GM23338 (cell line): ENCODE results near the gene THSD4. TPM values are rescaled to one million over a fixed set of nuclear protein-coding genes. Genes with fewer than 3 reads are reported as not detected.

ENCODE experiments used
- ATAC-seq: fragments of 200-7000 bp; cut with Tn5 transposase; 3 replicates; pipeline ENCODE4 v1.9.1; 2020
- DNase-seq: peaks from one replicate; pipeline ENCODE4 v3.0.0-alpha.2; 2015; ENCODE audit warnings: low spot score
- H2AFZ ChIP-seq: fragments of 200-600 bp; sonication (generic); 2 replicates; pipeline ENCODE4 v1.8.0; 2016; ENCODE audit warnings: antibody characterized with exemption, mild to moderate bottlenecking, moderate library complexity
- H3F3A ChIP-seq: fragments of 200-600 bp; sonication (generic); replicated peaks from 2 replicates; pipeline ENCODE4 v1.8.0; 2017; ENCODE audit warnings: antibody characterized with exemption, mixed run types, low read depth
- H3K27ac ChIP-seq: fragments of 200-600 bp; sonication (generic); 2 replicates; pipeline ENCODE4 v1.6.1; 2016; ENCODE audit warnings: low read depth
- H3K27me3 ChIP-seq: fragments of 200-600 bp; sonication (generic); 2 replicates; pipeline ENCODE4 v1.8.0; 2016; ENCODE audit warnings: mild to moderate bottlenecking, mixed run types, moderate library complexity; ENCODE audit not compliant: insufficient read depth
- H3K36me3 ChIP-seq: fragments of 200-600 bp; sonication (generic); 2 replicates; pipeline ENCODE4 v1.8.0; 2016; ENCODE audit warnings: mild to moderate bottlenecking; ENCODE audit not compliant: insufficient read depth
- H3K4me1 ChIP-seq: fragments of 200-600 bp; sonication (generic); 2 replicates; pipeline ENCODE4 v1.8.0; 2016; ENCODE audit warnings: mild to moderate bottlenecking, moderate library complexity; ENCODE audit not compliant: insufficient read depth
- H3K4me2 ChIP-seq: fragments of 200-600 bp; sonication (generic); 2 replicates; pipeline ENCODE4 v1.7.1; 2017; ENCODE audit warnings: mixed run types
- H3K4me3 ChIP-seq: fragments of 200-600 bp; sonication (generic); 2 replicates; pipeline ENCODE4 v1.6.1; 2016; ENCODE audit warnings: mixed run types
- H3K79me2 ChIP-seq: fragments of 200-600 bp; sonication (generic); replicated peaks from 2 replicates; pipeline ENCODE4 v1.8.0; 2017; ENCODE audit warnings: mild to moderate bottlenecking; ENCODE audit not compliant: insufficient read depth
- H3K9me2 ChIP-seq: fragments of 200-600 bp; sonication (generic); 2 replicates; pipeline ENCODE4 v1.8.0; 2017; ENCODE audit not compliant: insufficient read depth
- H4K20me1 ChIP-seq: fragments of 200-600 bp; sonication (generic); replicated peaks from 2 replicates; pipeline ENCODE4 v1.8.0; 2017; ENCODE audit warnings: mild to moderate bottlenecking; ENCODE audit not compliant: insufficient read depth
- H3K27ac Mint-ChIP-seq: 2 replicates; pipeline ENCODE4 v1.8.0; 2020; ENCODE audit warnings: inconsistent platforms, mild to moderate bottlenecking, moderate library complexity, mixed read lengths
- H3K27me3 Mint-ChIP-seq: 3 replicates; pipeline ENCODE4 v1.8.0; 2022; ENCODE audit warnings: low read depth, mild to moderate bottlenecking, moderate library complexity, mixed read lengths, inconsistent platforms; ENCODE audit not compliant: insufficient read depth, poor library complexity
- H3K36me3 Mint-ChIP-seq: 3 replicates; pipeline ENCODE4 v1.8.0; 2021; ENCODE audit warnings: low read depth, mild to moderate bottlenecking, inconsistent platforms, moderate library complexity, mixed read lengths
- H3K4me1 Mint-ChIP-seq: 3 replicates; pipeline ENCODE4 v1.8.0; 2020; ENCODE audit warnings: mild to moderate bottlenecking, inconsistent platforms, mixed read lengths
- H3K4me3 Mint-ChIP-seq: 3 replicates; pipeline ENCODE4 v1.8.0; 2021; ENCODE audit warnings: moderate library complexity, mild to moderate bottlenecking, inconsistent platforms, mixed read lengths
- H3K9me3 Mint-ChIP-seq: 3 replicates; pipeline ENCODE4 v1.8.0; 2020; ENCODE audit warnings: moderate library complexity, mild to moderate bottlenecking, inconsistent platforms, mixed read lengths
- CREB1 ChIP-seq: fragments of 250-450 bp; sonication (Bioruptor Pico); IDR thresholded peaks from 2 replicates; pipeline ENCODE4 v1.5.0; 2020; ENCODE audit warnings: low read depth, mild to moderate bottlenecking, moderate library complexity
- CTCF ChIP-seq, 2 experiments: fragments of 200-600 bp in 1 of 2; sonication (generic) in 1 of 2; conservative IDR thresholded peaks; 2 replicates each; pipeline versions ENCODE4 v1.5.1 to v1.6.1; 2016 to 2017; ENCODE audit warnings: antibody characterized with exemption in 2 of 2, low read depth in 2 of 2, mild to moderate bottlenecking in 2 of 2, moderate library complexity in 1 of 2
- ETS1 ChIP-seq: IDR thresholded peaks from 2 replicates; pipeline ENCODE4 v1.6.1; 2016; ENCODE audit warnings: antibody characterized with exemption
- EZH2 ChIP-seq: fragments of 200-600 bp; sonication (generic); IDR thresholded peaks from one replicate; pipeline ENCODE4 v1.8.0; 2017; ENCODE audit warnings: antibody characterized with exemption, mild to moderate bottlenecking, low read depth; ENCODE audit not compliant: unreplicated experiment
- EZH2phosphoT487 ChIP-seq: fragments of 200-600 bp; sonication (generic); IDR thresholded peaks from one replicate; pipeline ENCODE4 v1.8.1; 2018; ENCODE audit warnings: antibody characterized with exemption; ENCODE audit not compliant: unreplicated experiment
- JUNB ChIP-seq: IDR thresholded peaks from one replicate; pipeline ENCODE4 v1.6.1; 2016; ENCODE audit warnings: antibody characterized with exemption; ENCODE audit not compliant: unreplicated experiment
- NANOG ChIP-seq: IDR thresholded peaks from 2 replicates; pipeline ENCODE4 v1.6.1; 2016; ENCODE audit warnings: antibody characterized with exemption, borderline replicate concordance
- POLR2AphosphoS5 ChIP-seq: IDR thresholded peaks from 2 replicates; pipeline ENCODE4 v1.6.1; 2016; ENCODE audit warnings: antibody characterized with exemption, low read depth
- STAT1 ChIP-seq: IDR thresholded peaks from one replicate; pipeline ENCODE4 v1.6.1; 2016; ENCODE audit warnings: antibody characterized with exemption; ENCODE audit not compliant: unreplicated experiment
- ZNF114 ChIP-seq: fragments of 250-450 bp; sonication (Bioruptor Pico); IDR thresholded peaks from 2 replicates; pipeline ENCODE4 v1.5.0; 2020; ENCODE audit warnings: mild to moderate bottlenecking, moderate library complexity
- ZNF331 ChIP-seq: fragments of 250-450 bp; sonication (Bioruptor Pico); IDR thresholded peaks from 2 replicates; pipeline ENCODE4 v1.5.0; 2020; ENCODE audit warnings: low read depth, mild to moderate bottlenecking, moderate library complexity
- ZNF462 ChIP-seq: fragments of 250-450 bp; sonication (Bioruptor Pico); IDR thresholded peaks from 2 replicates; pipeline ENCODE4 v1.5.0; 2020; ENCODE audit warnings: mild to moderate bottlenecking, moderate library complexity
- polyA plus RNA-seq: library from polyadenylated mRNA; unstranded; fragments of >200 nt; fragmentation: Nextera tagmentation; extraction: Ambion mirVana; gene quantifications from 2 replicates; pipeline ENCODE4 v1.2.1, GENCODE V29; 2016
- total RNA-seq: library from RNA; depleted of rRNA; stranded (reverse); fragments of >200 nt; shearing (Covaris generic); gene quantifications from 2 replicates; pipeline ENCODE4 v1.2.3, GENCODE V29; 2014

The THSD4 gene
- total and polyA plus RNA-seq, 2 experiments from 2014 or later: 2.0 to 7.4 TPM

GRCh38 chr15:71226536-71227455 lies 111.5 kb downstream of the THSD4 start (continued):
- TF ChIP-seq ZNF462 (CRISPR knock-in tag) (no peak), NANOG (no peak), ETS1 (no peak), ZNF331 (CRISPR knock-in tag) (no peak), STAT1 (no peak)

- Histone ChIP-seq H3K4me1 (peaks cover 10% of the 10 kb centered on the region), H3K4me3 (no peak overlapping the region), H3K9me2 (0 out of 2 replicates have a peak, but pooled peaks cover 2% of the 10 kb centered on the region), H3K36me3 (no peaks in the 10 kb centered on the region), H4K20me1 (peaks cover 3% of the 10 kb centered on the region; the same call in 1 of the 2 replicates), H3K4me2 (no peak overlapping the region), H3K27ac (no peak overlapping the region), H3F3A (no peaks in the 10 kb centered on the region), H3K27me3 (no peaks in the 10 kb centered on the region), H2AFZ (no peak overlapping the region), H3K79me2 (no peaks in the 10 kb centered on the region)
- peaks cover 30% of the 10 kb centered on the region for H3K4me1 Mint-ChIP-seq
- H3K27me3 Mint-ChIP-seq: peaks cover 3% of the 10 kb centered on the region
- H3K4me3 Mint-ChIP-seq: no peak overlapping the region
- ATAC-seq (peak; percentile 52), DNase-seq (no peak)
- peak overlapping the region; percentile 65 for H3K27ac Mint-ChIP-seq
- no peaks in the 10 kb centered on the region for H3K9me3 Mint-ChIP-seq
- H3K36me3 Mint-ChIP-seq: no peaks in the 10 kb centered on the region
- TF ChIP-seq EZH2phosphoT487: no peak
- TF ChIP-seq EZH2: no peak
- no peak for TF ChIP-seq ZNF331 (CRISPR knock-in tag)
- TF ChIP-seq NANOG: no peak
- no peak for TF ChIP-seq ETS1
- no peak for TF ChIP-seq CREB1 (CRISPR knock-in tag)
- TF ChIP-seq STAT1: no peak
- TF ChIP-seq POLR2AphosphoS5: no peak
- no peak for TF ChIP-seq CTCF (conservative IDR thresholded peaks at IDR 0.05; ENCODE audit: low read depth in 2 of 2)
- no peak for TF ChIP-seq JUNB
- no peak for TF ChIP-seq ZNF114 (CRISPR knock-in tag)
These were observed 113.1 kb downstream of the THSD4 start for GRCh38 chr15:71228403-71228802.
